HCT116 (cell line): ENCODE measurements around the gene ADRM1. TPM values are rescaled to one million over a fixed set of nuclear protein-coding genes. Genes with fewer than 3 reads are reported as not detected.

Source experiments
- ATAC-seq: fragments of 200-7000 bp; cut with Tn5 transposase; 2 replicates; pipeline ENCODE4 v1.9.1; 2020; ENCODE audit warnings: mild to moderate bottlenecking, moderate library complexity
- BruUV-seq: library from RNA; stranded (reverse); fragments of 400-500 nt; replicated peaks from 2 replicates; lab custom pipeline; 2021; lab: Mats Ljungman, UMichigan
- CTCF ChIA-PET: fragments of 300-600 bp; sonication (Branson Sonifier 250); formaldehyde crosslinking; loops from one replicate; lab custom pipeline; 2021; ENCODE audit warnings: antibody characterized with exemption; lab: Charles Lee
- POLR2A ChIA-PET: fragments of 300-600, 350-600 bp; sonication (Branson Sonifier 250); formaldehyde crosslinking; loops from one replicate; lab custom pipeline; 2021; ENCODE audit warnings: antibody characterized with exemption; lab: Charles Lee
- RAD21 ChIA-PET, 2 experiments: fragments of 300-600 bp; sonication (Branson Sonifier 250); formaldehyde crosslinking; loops; one replicate each; lab custom pipeline; 2023; ENCODE audit warnings: low total read pairs in 2 of 2; ENCODE audit not compliant: uncharacterized antibody in 2 of 2, unreplicated experiment in 2 of 2, low non-redundant PET in 1 of 2; lab: Charles Lee
- DNase-seq: peaks from one replicate; pipeline ENCODE4 v3.0.0-alpha.2; 2010; ENCODE audit warnings: low read depth, low spot score
- H2AFZ ChIP-seq: fragments of 200-600 bp; shearing (Covaris generic), sonication (generic); 2 replicates; pipeline ENCODE4 v1.6.1; 2017; ENCODE audit warnings: low read depth, mixed run types, mixed read lengths, antibody characterized with exemption, low read length; ENCODE audit not compliant: poor library complexity, severe bottlenecking
- H3K27ac ChIP-seq: 2 replicates; pipeline ENCODE4 v1.5.1; 2012; ENCODE audit warnings: low read depth, low read length
- H3K27me3 ChIP-seq: fragments of 200-600 bp; sonication (generic); 2 replicates; pipeline ENCODE4 v1.6.1; 2016; ENCODE audit warnings: mixed run types, low read length, mixed read lengths; ENCODE audit not compliant: insufficient read depth
- H3K36me3 ChIP-seq, 2 experiments: fragments of 200-500 bp in 1 of 2; fragments of 200-600 bp in 1 of 2; sonication (Bioruptor generic) in 1 of 2; sonication (generic) in 1 of 2; 2 replicates each; pipeline versions ENCODE4 v1.5.1 to v1.6.1; 2014 to 2016; ENCODE audit warnings: low read length in 2 of 2, inconsistent platforms in 1 of 2, mixed read lengths in 1 of 2, mixed run types in 1 of 2; ENCODE audit not compliant: insufficient read depth in 2 of 2, control insufficient read depth in 1 of 2
- H3K4me1 ChIP-seq, 2 experiments: fragments of 200-600 bp in 1 of 2; sonication (generic) in 1 of 2; 2 replicates each; pipeline versions ENCODE4 v1.5.1 to v1.6.1; 2012 to 2017; ENCODE audit warnings: low read length in 2 of 2, inconsistent platforms in 1 of 2, mild to moderate bottlenecking in 1 of 2, mixed read lengths in 1 of 2, mixed run types in 1 of 2, moderate library complexity in 1 of 2; ENCODE audit not compliant: insufficient read depth in 2 of 2, control insufficient read depth in 1 of 2
- H3K4me2 ChIP-seq: fragments of 200-600 bp; sonication (generic); 2 replicates; pipeline ENCODE4 v1.6.1; 2017; ENCODE audit warnings: mixed run types, low read length, mixed read lengths
- H3K4me3 ChIP-seq, 2 experiments: fragments of 200-600 bp in 1 of 2; sonication (generic) in 1 of 2; replicated peaks in 1 of 2; 2 replicates each; pipeline ENCODE4 v1.5.1; 2011 to 2016; ENCODE audit warnings: low read length in 2 of 2, control low read depth in 1 of 2, low read depth in 1 of 2, mild to moderate bottlenecking in 1 of 2, mixed read lengths in 1 of 2, mixed run types in 1 of 2
- H3K79me2 ChIP-seq: fragments of 200-600 bp; sonication (generic); 2 replicates; pipeline ENCODE4 v1.6.1; 2017; ENCODE audit warnings: mild to moderate bottlenecking, mixed run types, low read length, moderate library complexity, mixed read lengths; ENCODE audit not compliant: insufficient read depth
- H3K9ac ChIP-seq: fragments of 200-600 bp; sonication (generic); 2 replicates; pipeline ENCODE4 v1.6.1; 2016; ENCODE audit warnings: low read length, mixed read lengths
- H3K9me2 ChIP-seq: fragments of 200-600 bp; sonication (generic), shearing (Covaris generic); 2 replicates; pipeline ENCODE4 v1.6.1; 2017; ENCODE audit warnings: mixed run types, mild to moderate bottlenecking, moderate library complexity; ENCODE audit not compliant: insufficient read depth
- H3K9me3 ChIP-seq, 2 experiments: fragments of 200-500 bp in 1 of 2; fragments of 200-600 bp in 1 of 2; sonication (Bioruptor generic) in 1 of 2; sonication (generic) in 1 of 2; 2 replicates each; pipeline ENCODE4 v1.6.1; 2014 to 2017; ENCODE audit warnings: low read length in 2 of 2, mixed read lengths in 2 of 2, inconsistent platforms in 1 of 2, low read depth in 1 of 2, mild to moderate bottlenecking in 1 of 2, mixed run types in 1 of 2, moderate library complexity in 1 of 2; ENCODE audit not compliant: control insufficient read depth in 1 of 2, insufficient read depth in 1 of 2
- H4K20me1 ChIP-seq: fragments of 200-600 bp; sonication (generic), shearing (Covaris generic); 2 replicates; pipeline ENCODE4 v1.6.1; 2017; ENCODE audit warnings: mixed run types, mild to moderate bottlenecking, moderate library complexity; ENCODE audit not compliant: insufficient read depth
- CBX3 ChIP-seq: IDR thresholded peaks from 2 replicates; pipeline ENCODE4 v1.6.1; 2012; ENCODE audit warnings: low read depth
- CEBPB ChIP-seq: IDR thresholded peaks from 2 replicates; pipeline ENCODE4 v1.6.1; 2012; ENCODE audit warnings: low read depth
- EGR1 ChIP-seq: IDR thresholded peaks from 2 replicates; pipeline ENCODE4 v1.6.1; 2012; ENCODE audit warnings: low read depth
- EZH2 ChIP-seq: fragments of 200-600 bp; sonication (generic); IDR thresholded peaks from 2 replicates; pipeline ENCODE4 v1.6.1; 2017; ENCODE audit warnings: antibody characterized with exemption, mixed run types
- FOSL1 ChIP-seq: IDR thresholded peaks from 2 replicates; pipeline ENCODE4 v1.6.1; 2012; ENCODE audit warnings: low read depth
- JUND ChIP-seq: IDR thresholded peaks from 2 replicates; pipeline ENCODE4 v1.6.1; 2012
- SRF ChIP-seq: IDR thresholded peaks from 2 replicates; pipeline ENCODE4 v1.6.1; 2012; ENCODE audit warnings: low read depth
- TCF7L2 ChIP-seq: IDR thresholded peaks from 2 replicates; pipeline ENCODE4 v1.7.0; 2011; ENCODE audit warnings: borderline replicate concordance, inconsistent platforms; ENCODE audit not compliant: insufficient read depth, insufficient read length; ENCODE audit errors: extremely low read depth
- YY1 ChIP-seq: IDR thresholded peaks from 2 replicates; pipeline ENCODE4 v1.6.1; 2011; ENCODE audit warnings: low read length, low read depth, moderate library complexity, mild to moderate bottlenecking; ENCODE audit not compliant: insufficient replicate concordance; ENCODE audit errors: extremely low read depth
- intact Hi-C: fragments of 100-400 bp; cut with micrococcal nuclease; formaldehyde crosslinking; loops from 2 replicates; pipeline ENCODE4 v1.10.0; 2022
- total RNA-seq: library from RNA; stranded (reverse); gene quantifications from one replicate; pipeline ENCODE4 v1.2.1, GENCODE V29; 2021; ENCODE audit not compliant: unreplicated experiment
- TF ChIP-seq, protein P1 (sequence below): IDR thresholded peaks from 2 replicates; pipeline ENCODE4 v1.6.1; 2011; ENCODE audit warnings: mild to moderate bottlenecking, low read length, moderate library complexity; ENCODE audit not compliant: insufficient replicate concordance; ENCODE audit errors: extremely low read depth
- TF ChIP-seq, protein P2 (sequence below): IDR thresholded peaks from 2 replicates; pipeline ENCODE4 v1.6.1; 2012
- TF ChIP-seq, protein P3 (sequence below): IDR thresholded peaks from 2 replicates; pipeline ENCODE4 v1.6.1; 2012
- TF ChIP-seq, protein P4 (sequence below), 3 experiments: fragments of 200-600 bp in 1 of 3; sonication (generic) in 1 of 3; IDR thresholded peaks in 2 of 3; conservative IDR thresholded peaks in 1 of 3; 2 replicates each; pipeline ENCODE4 v1.5.1; 2012 to 2017; ENCODE audit warnings: low read depth in 2 of 3, low read length in 2 of 3, antibody characterized with exemption in 1 of 3, borderline replicate concordance in 1 of 3, control low read depth in 1 of 3, mild to moderate bottlenecking in 1 of 3, mixed read lengths in 1 of 3, mixed run types in 1 of 3, moderate library complexity in 1 of 3; ENCODE audit not compliant: insufficient read depth in 1 of 3

Gene ADRM1
- total RNA-seq, 1 experiment from 2014 or later = 158 TPM

DNA sequence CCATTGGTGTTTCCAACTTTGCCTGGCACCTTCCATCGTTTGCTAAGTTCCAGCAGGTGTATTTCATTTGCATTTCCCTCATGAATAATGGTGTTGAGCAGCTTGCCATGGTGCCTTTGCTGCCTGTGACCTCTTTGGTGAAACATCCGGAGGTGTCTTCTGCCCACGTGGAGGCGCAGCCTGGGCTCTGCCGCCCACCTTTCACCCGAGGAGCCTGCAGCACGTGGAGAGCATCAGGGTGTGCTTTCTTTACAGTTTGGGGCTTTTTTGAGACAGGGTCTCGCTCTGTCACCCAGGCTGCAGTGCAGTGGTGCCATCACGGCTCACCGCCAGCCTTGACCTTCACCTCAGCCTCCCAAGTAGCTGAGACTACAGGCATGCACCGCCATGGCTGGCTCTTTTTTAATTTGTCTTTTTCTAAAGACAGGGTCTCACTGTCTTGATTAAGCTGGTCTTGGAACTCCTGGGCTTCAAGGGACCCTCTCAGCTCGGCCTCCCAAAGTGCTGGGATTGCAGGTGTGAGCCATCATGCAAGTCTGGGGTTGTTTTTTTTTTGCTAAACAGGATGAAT, 3.0 kb upstream of the ADRM1 start (continued):
- TF ChIP-seq, protein P1, sequence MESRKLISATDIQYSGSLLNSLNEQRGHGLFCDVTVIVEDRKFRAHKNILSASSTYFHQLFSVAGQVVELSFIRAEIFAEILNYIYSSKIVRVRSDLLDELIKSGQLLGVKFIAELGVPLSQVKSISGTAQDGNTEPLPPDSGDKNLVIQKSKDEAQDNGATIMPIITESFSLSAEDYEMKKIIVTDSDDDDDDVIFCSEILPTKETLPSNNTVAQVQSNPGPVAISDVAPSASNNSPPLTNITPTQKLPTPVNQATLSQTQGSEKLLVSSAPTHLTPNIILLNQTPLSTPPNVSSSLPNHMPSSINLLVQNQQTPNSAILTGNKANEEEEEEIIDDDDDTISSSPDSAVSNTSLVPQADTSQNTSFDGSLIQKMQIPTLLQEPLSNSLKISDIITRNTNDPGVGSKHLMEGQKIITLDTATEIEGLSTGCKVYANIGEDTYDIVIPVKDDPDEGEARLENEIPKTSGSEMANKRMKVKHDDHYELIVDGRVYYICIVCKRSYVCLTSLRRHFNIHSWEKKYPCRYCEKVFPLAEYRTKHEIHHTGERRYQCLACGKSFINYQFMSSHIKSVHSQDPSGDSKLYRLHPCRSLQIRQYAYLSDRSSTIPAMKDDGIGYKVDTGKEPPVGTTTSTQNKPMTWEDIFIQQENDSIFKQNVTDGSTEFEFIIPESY = no peak
- no peak for TF ChIP-seq TCF7L2
- TF ChIP-seq FOSL1 = no peak
- TF ChIP-seq SRF = no peak
- TF ChIP-seq CEBPB = no peak
- no peak for TF ChIP-seq EGR1
- no peak for TF ChIP-seq YY1
- TF ChIP-seq, protein P2, sequence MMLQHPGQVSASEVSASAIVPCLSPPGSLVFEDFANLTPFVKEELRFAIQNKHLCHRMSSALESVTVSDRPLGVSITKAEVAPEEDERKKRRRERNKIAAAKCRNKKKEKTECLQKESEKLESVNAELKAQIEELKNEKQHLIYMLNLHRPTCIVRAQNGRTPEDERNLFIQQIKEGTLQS = no peak
- TF ChIP-seq, protein P3, sequence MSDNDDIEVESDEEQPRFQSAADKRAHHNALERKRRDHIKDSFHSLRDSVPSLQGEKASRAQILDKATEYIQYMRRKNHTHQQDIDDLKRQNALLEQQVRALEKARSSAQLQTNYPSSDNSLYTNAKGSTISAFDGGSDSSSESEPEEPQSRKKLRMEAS = no peak

DNA sequence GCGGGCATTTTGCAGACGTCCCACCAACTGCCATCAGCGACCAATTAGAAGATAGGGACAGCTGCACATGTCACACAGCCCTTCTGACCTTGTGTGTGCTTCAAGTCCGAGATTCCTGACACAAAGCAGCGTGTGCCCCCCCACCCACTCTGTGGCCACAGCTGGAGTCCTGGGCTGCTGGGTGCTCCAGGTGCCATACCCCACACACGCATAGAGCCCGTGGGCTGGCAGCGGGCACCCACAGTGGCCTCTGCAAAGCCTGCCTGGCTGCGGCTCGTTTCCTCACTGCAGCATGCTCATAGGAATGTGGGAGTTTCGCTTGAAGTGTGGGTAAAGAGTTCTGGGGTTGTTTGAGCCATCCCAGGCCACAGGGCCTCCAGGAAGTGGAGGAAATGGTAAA, 2.5 kb upstream of the ADRM1 start:
- DNase-seq = no peak
- H3K36me3 ChIP-seq = peaks cover 8 to 24% of the 10 kb centered on the region in 2 experiments; a peak in 2 of 4 replicates
- peaks cover 17 to 31% of the 10 kb centered on the region in 2 experiments for H3K4me1 ChIP-seq
- H3K4me3 ChIP-seq = no peak overlapping the region
- no peak overlapping the region for H2AFZ ChIP-seq
- ChIA-PET RAD21 (no interaction called here), POLR2A (interaction anchor here (1.0 kb wide), 1 partner anchor 83 kb away, joined by 4 read pairs; no protein-coding TSS in a partner anchor), CTCF (interaction anchor here (0.9 to 2.6 kb wide), 3 partner anchors 69 to 82 kb away, joined by 3 to 25 read pairs (median 5); no protein-coding TSS in a partner anchor)
- peaks cover 25% of the 10 kb centered on the region for H3K79me2 ChIP-seq
- intact Hi-C loops = loop anchor here (5.0 to 10.0 kb wide), 3 partner anchors 67 to 504 kb away; partner anchors contain the start of genes LAMA5 and OGFR
- H3K27ac ChIP-seq = no peak overlapping the region
- no peaks in the 10 kb centered on the region for H3K9me2 ChIP-seq
- no peaks in the 10 kb centered on the region for H3K27me3 ChIP-seq
- H3K9me3 ChIP-seq = no peaks in the 10 kb centered on the region
- H3K9ac ChIP-seq = no peak overlapping the region
- no TSS peak for BruUV-seq
- peaks cover 19% of the 10 kb centered on the region; the same call in 1 of the 2 replicates for H4K20me1 ChIP-seq
- H3K4me2 ChIP-seq = no peak overlapping the region
- ATAC-seq = no peak
- TF ChIP-seq, protein P4, sequence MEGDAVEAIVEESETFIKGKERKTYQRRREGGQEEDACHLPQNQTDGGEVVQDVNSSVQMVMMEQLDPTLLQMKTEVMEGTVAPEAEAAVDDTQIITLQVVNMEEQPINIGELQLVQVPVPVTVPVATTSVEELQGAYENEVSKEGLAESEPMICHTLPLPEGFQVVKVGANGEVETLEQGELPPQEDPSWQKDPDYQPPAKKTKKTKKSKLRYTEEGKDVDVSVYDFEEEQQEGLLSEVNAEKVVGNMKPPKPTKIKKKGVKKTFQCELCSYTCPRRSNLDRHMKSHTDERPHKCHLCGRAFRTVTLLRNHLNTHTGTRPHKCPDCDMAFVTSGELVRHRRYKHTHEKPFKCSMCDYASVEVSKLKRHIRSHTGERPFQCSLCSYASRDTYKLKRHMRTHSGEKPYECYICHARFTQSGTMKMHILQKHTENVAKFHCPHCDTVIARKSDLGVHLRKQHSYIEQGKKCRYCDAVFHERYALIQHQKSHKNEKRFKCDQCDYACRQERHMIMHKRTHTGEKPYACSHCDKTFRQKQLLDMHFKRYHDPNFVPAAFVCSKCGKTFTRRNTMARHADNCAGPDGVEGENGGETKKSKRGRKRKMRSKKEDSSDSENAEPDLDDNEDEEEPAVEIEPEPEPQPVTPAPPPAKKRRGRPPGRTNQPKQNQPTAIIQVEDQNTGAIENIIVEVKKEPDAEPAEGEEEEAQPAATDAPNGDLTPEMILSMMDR (IDR thresholded peaks at IDR 0.05 in 2 of 3, conservative IDR thresholded peaks at IDR 0.05 in 1 of 3; ENCODE audit: borderline replicate concordance in 1 of 3, insufficient read depth in 1 of 3, low read depth in 2 of 3, low read length in 2 of 3) = no peak
- TF ChIP-seq SRF = no peak
- TF ChIP-seq CBX3 = no peak
- TF ChIP-seq JUND = no peak
- no peak for TF ChIP-seq EZH2
- TF ChIP-seq FOSL1 = no peak
- TF ChIP-seq TCF7L2 = no peak
- no peak for TF ChIP-seq YY1
